PC-3 (cell line): Measurements from ENCODE around the gene SETBP1.

ENCODE experiments used
- CTCF ChIP-seq: fragments of 300-600 bp; sonication (generic); conservative IDR thresholded peaks from 2 replicates; pipeline ENCODE4 v1.5.1; 2017; ENCODE audit warnings: antibody characterized with exemption, low read depth, mild to moderate bottlenecking, low read length
- EZH2 ChIP-seq: fragments of 300-600 bp; sonication (generic); IDR thresholded peaks from one replicate; pipeline ENCODE4 v1.6.1; 2017; ENCODE audit warnings: antibody characterized with exemption, mild to moderate bottlenecking, low read length; ENCODE audit not compliant: unreplicated experiment
- EZH2phosphoT487 ChIP-seq: fragments of 300-600 bp; sonication (generic); IDR thresholded peaks from 2 replicates; pipeline ENCODE4 v1.6.1; 2018; ENCODE audit warnings: mild to moderate bottlenecking, antibody characterized with exemption, low read length, borderline replicate concordance

- TF ChIP-seq CTCF (no peak), EZH2 (no peak), EZH2phosphoT487 (no peak)
Observed at GRCh38 chr18:44735096-44735495, 54.4 kb downstream of the SETBP1 start.
